ENCODE results near the gene NTM.

GRCh38 chr11:131965504-131965903, 595.1 kb downstream of the NTM start:
- TF ChIP-seq FOXM1 (IDR thresholded peaks at IDR 0.05; ENCODE audit: borderline replicate concordance) (no peak), ELF4 (IDR thresholded peaks at IDR 0.05) (no peak), SUZ12 (IDR thresholded peaks at IDR 0.05) (no peak), SP1 (IDR thresholded peaks at IDR 0.05) (no peak), LEF1 (IDR thresholded peaks at IDR 0.05; ENCODE audit: borderline replicate concordance) (no peak), FOXK2 (IDR thresholded peaks at IDR 0.05) (no peak), NFRKB (IDR thresholded peaks at IDR 0.05) (no peak), CTBP1 (IDR thresholded peaks at IDR 0.05; ENCODE audit: borderline replicate concordance) (no peak), ZNF384 (IDR thresholded peaks at IDR 0.05) (no peak), FOXA1 (IDR thresholded peaks at IDR 0.05) (no peak)
